NCI-H2227 treated with DMSO at 0.1 percent for 48 hours (cell line): Measurements from ENCODE around the gene NAALADL2.
"Not testable (repeated sequence)": the region's sequence is repeated elsewhere in the genome, so short reads cannot be mapped to it uniquely, and the experiment has no call there.

ENCODE experiments used
- DNase-seq: peaks from one replicate; lab custom pipeline; 2025; lab: John Stamatoyannopoulos, UW

Gene NAALADL2

GRCh38 chr3:175486255-175486654 lies 627.1 kb downstream of the NAALADL2 start:
- DNase-seq: no peak

GRCh38 chr3:175489406-175489805 lies 630.3 kb downstream of the NAALADL2 start:
- DNase-seq: no peak

- DNase-seq: no peak
Measured at GRCh38 chr3:175493301-175493700, 634.2 kb downstream of the NAALADL2 start.

- DNase-seq: no peak
Measured at GRCh38 chr3:175495331-175495730, 636.2 kb downstream of the NAALADL2 start.

- no peak for DNase-seq
Measured at GRCh38 chr3:175502155-175502554, 643.0 kb downstream of the NAALADL2 start.

GRCh38 chr3:175511219-175511785 lies 652.2 kb downstream of the NAALADL2 start:
- DNase-seq: no peak

GRCh38 chr3:175512700-175513099 lies 653.6 kb downstream of the NAALADL2 start:
- no peak for DNase-seq

GRCh38 chr3:175518459-175518858 lies 659.3 kb downstream of the NAALADL2 start:
- no peak for DNase-seq

- no peak for DNase-seq
Measured at GRCh38 chr3:175521406-175521805, 662.3 kb downstream of the NAALADL2 start.

- DNase-seq: no peak
Measured at GRCh38 chr3:175526191-175526590, 667.1 kb downstream of the NAALADL2 start.

- DNase-seq: no peak
Measured at GRCh38 chr3:175526609-175527280, 667.6 kb downstream of the NAALADL2 start.

- DNase-seq: not testable (repeated sequence)
Measured at GRCh38 chr3:175528693-175529092, 669.6 kb downstream of the NAALADL2 start.

- DNase-seq: no peak
Measured at GRCh38 chr3:175535351-175535750, 676.2 kb downstream of the NAALADL2 start.

- no peak for DNase-seq
Measured at GRCh38 chr3:175546115-175546514, 687.0 kb downstream of the NAALADL2 start.

- DNase-seq: no peak
Measured at GRCh38 chr3:175552929-175553328, 693.8 kb downstream of the NAALADL2 start.

GRCh38 chr3:175554801-175555200 lies 695.7 kb downstream of the NAALADL2 start:
- DNase-seq: no peak

- DNase-seq: no peak
Measured at GRCh38 chr3:175558261-175558660, 699.1 kb downstream of the NAALADL2 start.

GRCh38 chr3:175564363-175564762 lies 705.2 kb downstream of the NAALADL2 start:
- DNase-seq: no peak

- DNase-seq: no peak
Measured at GRCh38 chr3:175571096-175571495, 712.0 kb downstream of the NAALADL2 start.

- DNase-seq: no peak
Measured at GRCh38 chr3:175573226-175573625, 714.1 kb downstream of the NAALADL2 start.

- DNase-seq: no peak
Measured at GRCh38 chr3:175580318-175580717, 721.2 kb downstream of the NAALADL2 start.

- no peak for DNase-seq
Measured at GRCh38 chr3:175585898-175586297, 726.8 kb downstream of the NAALADL2 start.

- DNase-seq: peak; percentile 83
Measured at GRCh38 chr3:175590745-175591144, 731.6 kb downstream of the NAALADL2 start.

- DNase-seq: no peak
Measured at GRCh38 chr3:175591375-175591774, 732.2 kb downstream of the NAALADL2 start.
